ENCODE measurements around the gene HIPK3.

The HIPK3 gene

DNA sequence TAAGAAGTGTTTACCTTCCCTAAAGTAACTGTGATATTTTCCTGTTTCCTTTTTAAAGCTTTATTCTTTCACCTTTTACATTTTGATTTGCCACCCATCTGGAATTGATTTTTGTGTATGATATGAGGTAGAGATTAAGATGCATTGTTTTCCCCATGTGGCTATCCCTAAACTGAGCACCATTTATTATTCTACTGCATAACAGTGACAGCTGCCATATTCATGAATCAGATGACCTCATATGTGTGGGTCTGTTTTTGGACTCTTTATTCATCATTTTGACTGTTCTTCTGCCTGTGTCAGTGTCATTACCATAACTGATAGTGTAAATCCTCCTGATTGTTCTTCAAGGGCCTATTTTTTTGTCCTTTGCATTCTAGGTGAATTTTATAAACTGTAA lies 50.8 kb downstream of the HIPK3 start:
- TF ChIP-seq EZH2phosphoT487 (IDR thresholded peaks at IDR 0.05; ENCODE audit: borderline replicate concordance): no peak
- TF ChIP-seq, protein P1, sequence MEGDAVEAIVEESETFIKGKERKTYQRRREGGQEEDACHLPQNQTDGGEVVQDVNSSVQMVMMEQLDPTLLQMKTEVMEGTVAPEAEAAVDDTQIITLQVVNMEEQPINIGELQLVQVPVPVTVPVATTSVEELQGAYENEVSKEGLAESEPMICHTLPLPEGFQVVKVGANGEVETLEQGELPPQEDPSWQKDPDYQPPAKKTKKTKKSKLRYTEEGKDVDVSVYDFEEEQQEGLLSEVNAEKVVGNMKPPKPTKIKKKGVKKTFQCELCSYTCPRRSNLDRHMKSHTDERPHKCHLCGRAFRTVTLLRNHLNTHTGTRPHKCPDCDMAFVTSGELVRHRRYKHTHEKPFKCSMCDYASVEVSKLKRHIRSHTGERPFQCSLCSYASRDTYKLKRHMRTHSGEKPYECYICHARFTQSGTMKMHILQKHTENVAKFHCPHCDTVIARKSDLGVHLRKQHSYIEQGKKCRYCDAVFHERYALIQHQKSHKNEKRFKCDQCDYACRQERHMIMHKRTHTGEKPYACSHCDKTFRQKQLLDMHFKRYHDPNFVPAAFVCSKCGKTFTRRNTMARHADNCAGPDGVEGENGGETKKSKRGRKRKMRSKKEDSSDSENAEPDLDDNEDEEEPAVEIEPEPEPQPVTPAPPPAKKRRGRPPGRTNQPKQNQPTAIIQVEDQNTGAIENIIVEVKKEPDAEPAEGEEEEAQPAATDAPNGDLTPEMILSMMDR (conservative IDR thresholded peaks at IDR 0.05; ENCODE audit: low read length): no peak
- H3K9me3 ChIP-seq (ENCODE audit: insufficient read depth, low read depth, low read length): no peaks in the 10 kb centered on the region
- no peaks in the 10 kb centered on the region for H3F3A ChIP-seq (ENCODE audit: low read depth)
- no peaks in the 10 kb centered on the region for H3K27me3 ChIP-seq (ENCODE audit: insufficient read depth, low read length, poor library complexity, severe bottlenecking)
- no peak overlapping the region for H2AFZ ChIP-seq (ENCODE audit: low read length)
- no peak overlapping the region for H3K4me3 ChIP-seq (ENCODE audit: low read length, poor library complexity, severe bottlenecking)
- H3K9me2 ChIP-seq (replicated peaks; ENCODE audit: low read depth, low read length): no peaks in the 10 kb centered on the region
- H4K20me1 ChIP-seq (ENCODE audit: insufficient read depth, low read length, poor library complexity, severe bottlenecking): peaks cover 11% of the 10 kb centered on the region
- H3K4me1 ChIP-seq (ENCODE audit: insufficient read depth, low read length, poor library complexity, severe bottlenecking): peaks cover 7% of the 10 kb centered on the region
- H3K79me2 ChIP-seq (ENCODE audit: insufficient read depth, low read length): peaks cover 73% of the 10 kb centered on the region
- H3K9ac ChIP-seq (ENCODE audit: low read depth, low read length, poor library complexity, severe bottlenecking): no peak overlapping the region
- no peak overlapping the region for H3K4me2 ChIP-seq (ENCODE audit: low read depth, low read length, poor library complexity, severe bottlenecking)
- H3K36me3 ChIP-seq (ENCODE audit: insufficient read depth, low read length): no peaks in the 10 kb centered on the region

DNA sequence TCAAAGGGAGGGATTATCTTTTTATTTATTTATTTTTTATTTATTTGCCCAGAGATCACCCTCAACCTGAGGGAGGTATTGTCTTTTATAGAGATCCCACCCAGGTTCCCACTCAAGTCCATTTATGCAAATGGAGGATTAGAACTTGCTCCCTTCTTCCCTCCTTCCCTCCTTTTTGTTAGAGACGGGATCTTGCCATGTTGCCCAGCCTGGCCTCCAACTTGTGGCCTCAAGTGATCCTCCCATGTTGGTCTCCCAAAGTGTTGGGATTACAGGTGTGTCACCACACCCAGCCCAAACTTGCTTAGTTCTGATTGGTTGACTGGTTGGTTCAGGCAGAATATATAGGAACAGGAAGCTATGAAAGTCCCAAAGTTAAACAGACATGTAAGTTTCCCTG lies 51.9 kb downstream of the HIPK3 start:
- Histone ChIP-seq H3K36me3 (ENCODE audit: insufficient read depth, low read length) (no peaks in the 10 kb centered on the region), H4K20me1 (ENCODE audit: insufficient read depth, low read length, poor library complexity, severe bottlenecking) (peaks cover 9% of the 10 kb centered on the region), H3K4me1 (ENCODE audit: insufficient read depth, low read length, poor library complexity, severe bottlenecking) (peaks cover 7% of the 10 kb centered on the region), H3K4me3 (ENCODE audit: low read length, poor library complexity, severe bottlenecking) (no peak overlapping the region), H3F3A (ENCODE audit: low read depth) (no peaks in the 10 kb centered on the region), H3K9ac (ENCODE audit: low read depth, low read length, poor library complexity, severe bottlenecking) (no peak overlapping the region), H3K9me2 (replicated peaks; ENCODE audit: low read depth, low read length) (no peaks in the 10 kb centered on the region), H3K9me3 (ENCODE audit: insufficient read depth, low read depth, low read length) (no peaks in the 10 kb centered on the region), H3K79me2 (ENCODE audit: insufficient read depth, low read length) (peaks cover 76% of the 10 kb centered on the region), H3K4me2 (ENCODE audit: low read depth, low read length, poor library complexity, severe bottlenecking) (no peak overlapping the region), H3K27me3 (ENCODE audit: insufficient read depth, low read length, poor library complexity, severe bottlenecking) (no peaks in the 10 kb centered on the region), H2AFZ (ENCODE audit: low read length) (no peak overlapping the region)
- TF ChIP-seq, protein P1 (conservative IDR thresholded peaks at IDR 0.05; ENCODE audit: low read length): no peak
- TF ChIP-seq EZH2phosphoT487 (IDR thresholded peaks at IDR 0.05; ENCODE audit: borderline replicate concordance): no peak

DNA sequence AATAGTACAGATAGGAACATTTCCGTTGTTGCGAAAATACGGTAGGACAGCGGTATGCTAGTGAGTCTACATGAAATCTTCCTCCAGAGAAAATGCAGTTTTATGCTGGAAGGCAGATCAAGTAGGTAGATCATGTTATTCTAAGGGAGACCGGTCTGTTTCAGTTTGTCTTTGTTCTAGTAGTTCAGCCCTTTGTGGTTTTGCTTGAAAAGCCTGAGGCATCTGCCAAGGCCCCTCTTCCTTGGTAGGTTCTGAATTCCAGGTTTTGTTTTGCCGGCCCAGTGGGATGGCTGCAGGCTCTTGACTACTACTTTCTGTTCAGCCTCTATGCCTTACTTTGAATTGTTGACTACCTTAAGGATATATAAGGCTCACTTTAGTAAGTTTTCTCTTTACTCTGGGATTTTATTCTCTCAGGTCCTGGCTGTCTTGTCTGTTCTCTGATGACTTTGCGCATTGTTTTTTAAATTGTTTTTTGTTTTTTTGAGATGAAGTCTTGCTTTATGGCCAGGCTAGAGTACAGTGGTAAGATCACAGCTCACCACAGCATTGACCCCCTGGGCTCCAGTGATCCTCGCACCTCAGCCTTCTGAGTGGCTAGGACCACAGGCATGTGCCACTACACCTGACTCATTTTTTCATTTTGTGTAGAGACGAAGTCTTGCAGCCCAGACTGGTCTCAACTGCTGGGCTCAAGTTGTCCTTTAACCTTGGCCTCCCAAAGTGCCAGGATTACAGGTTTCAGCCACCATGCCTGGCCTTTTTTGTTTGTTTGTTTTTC lies 53.7 kb downstream of the HIPK3 start:
- Histone ChIP-seq H4K20me1 (ENCODE audit: insufficient read depth, low read length, poor library complexity, severe bottlenecking) (peaks cover 9% of the 10 kb centered on the region), H3K36me3 (ENCODE audit: insufficient read depth, low read length) (no peaks in the 10 kb centered on the region), H3K4me1 (ENCODE audit: insufficient read depth, low read length, poor library complexity, severe bottlenecking) (peaks cover 7% of the 10 kb centered on the region), H3K9me2 (replicated peaks; ENCODE audit: low read depth, low read length) (no peaks in the 10 kb centered on the region), H3F3A (ENCODE audit: low read depth) (no peaks in the 10 kb centered on the region), H2AFZ (ENCODE audit: low read length) (no peak overlapping the region), H3K9me3 (ENCODE audit: insufficient read depth, low read depth, low read length) (no peaks in the 10 kb centered on the region), H3K27me3 (ENCODE audit: insufficient read depth, low read length, poor library complexity, severe bottlenecking) (no peaks in the 10 kb centered on the region), H3K9ac (ENCODE audit: low read depth, low read length, poor library complexity, severe bottlenecking) (no peak overlapping the region), H3K4me3 (ENCODE audit: low read length, poor library complexity, severe bottlenecking) (no peak overlapping the region), H3K79me2 (ENCODE audit: insufficient read depth, low read length) (peaks cover 69% of the 10 kb centered on the region), H3K4me2 (ENCODE audit: low read depth, low read length, poor library complexity, severe bottlenecking) (no peak overlapping the region)
- TF ChIP-seq, protein P1 (conservative IDR thresholded peaks at IDR 0.05; ENCODE audit: low read length): no peak
- TF ChIP-seq EZH2phosphoT487 (IDR thresholded peaks at IDR 0.05; ENCODE audit: borderline replicate concordance): no peak

All from Loucy (cell line).